Endodermal cell (in vitro differentiated cells): ENCODE measurements around the gene BMPER. TPM values are rescaled to one million over a fixed set of nuclear protein-coding genes. Genes with fewer than 3 reads are reported as not detected.

Source experiments
- DNase-seq: peaks from one replicate; pipeline ENCODE4 v3.0.0-alpha.2; 2017
- H3K27ac ChIP-seq: 2 replicates; pipeline ENCODE4 v1.5.1; 2013; ENCODE audit warnings: mild to moderate bottlenecking, low read depth, low read length, moderate library complexity
- H3K27me3 ChIP-seq: 2 replicates; pipeline ENCODE4 v1.6.1; 2013; ENCODE audit warnings: mild to moderate bottlenecking, low read length, moderate library complexity; ENCODE audit not compliant: insufficient read depth, control insufficient read depth, poor library complexity, severe bottlenecking
- H3K36me3 ChIP-seq: 2 replicates; pipeline ENCODE4 v1.7.0; 2013; ENCODE audit warnings: mild to moderate bottlenecking, low read length, moderate library complexity; ENCODE audit not compliant: control insufficient read depth, insufficient read depth
- H3K4me1 ChIP-seq: one replicate; pipeline ENCODE4 v1.7.0; 2013; ENCODE audit warnings: low read length; ENCODE audit not compliant: control insufficient read depth, insufficient read depth
- H3K4me3 ChIP-seq: 2 replicates; pipeline ENCODE4 v1.5.1; 2013; ENCODE audit warnings: mild to moderate bottlenecking, low read length, moderate library complexity
- H3K9ac ChIP-seq: 2 replicates; pipeline ENCODE4 v1.6.1; 2013; ENCODE audit warnings: mild to moderate bottlenecking, low read length, moderate library complexity; ENCODE audit not compliant: poor library complexity, severe bottlenecking; ENCODE audit errors: extremely low read depth
- H3K9me3 ChIP-seq: 2 replicates; pipeline ENCODE4 v1.6.1; 2013; ENCODE audit warnings: mild to moderate bottlenecking, low read length, moderate library complexity; ENCODE audit not compliant: control insufficient read depth
- H3K27ac Mint-ChIP-seq: 2 replicates; pipeline ENCODE4 v1.8.0; 2020; ENCODE audit warnings: mixed read lengths
- H3K27me3 Mint-ChIP-seq: 2 replicates; pipeline ENCODE4 v1.8.0; 2021; ENCODE audit warnings: mild to moderate bottlenecking, mixed read lengths; ENCODE audit not compliant: insufficient read depth
- H3K36me3 Mint-ChIP-seq: 2 replicates; pipeline ENCODE4 v1.8.0; 2020; ENCODE audit warnings: low read depth, mixed read lengths
- H3K4me1 Mint-ChIP-seq: 2 replicates; pipeline ENCODE4 v1.8.0; 2020; ENCODE audit warnings: mixed read lengths
- H3K4me3 Mint-ChIP-seq: 2 replicates; pipeline ENCODE4 v1.8.0; 2020; ENCODE audit warnings: mild to moderate bottlenecking, moderate library complexity, mixed read lengths
- H3K9me3 Mint-ChIP-seq: 2 replicates; pipeline ENCODE4 v1.8.0; 2020; ENCODE audit warnings: mild to moderate bottlenecking, mixed read lengths
- CTCF ChIP-seq: fragments of 200-600 bp; sonication (generic); conservative IDR thresholded peaks from 2 replicates; pipeline ENCODE4 v1.5.0; 2021; ENCODE audit warnings: antibody characterized with exemption, mild to moderate bottlenecking
- WGBS, 2 experiments: methylation state at CpG; one replicate each; pipeline versions ENCODE4 v1.1.5 to v1.1.7; 2013; ENCODE audit warnings: missing lambda C conversion rate in 2 of 2, mixed read lengths in 1 of 2; ENCODE audit not compliant: insufficient coverage in 1 of 2, insufficient read length in 1 of 2; 5-methylcytosine and 5-hydroxymethylcytosine counted together
- total RNA-seq, 2 donors: library from RNA; stranded (reverse); fragmentation: NEBNext Ultra II Directional in 1 of 2; extraction: Animal tissue kit (Norgen Biotek cat#: 25700) in 1 of 2; gene quantifications; 2 replicates in 1 of 2; 3 replicates in 1 of 2; pipeline ENCODE4 v1.2.1, GENCODE V29; 2021

BMPER gene
- total RNA-seq, 2 donors from 2014 or later, result 71.2 to 72.2 TPM

GRCh38 chr7:34054075-34054474, 148.7 kb downstream of the BMPER start:
- Histone ChIP-seq H3K4me3 (no peak overlapping the region), H3K27me3 (peaks cover 20% of the 10 kb centered on the region), H3K9me3 (no peaks in the 10 kb centered on the region), H3K4me1 (no peaks in the 10 kb centered on the region), H3K27ac (no peak overlapping the region), H3K36me3 (peaks cover 24% of the 10 kb centered on the region), H3K9ac (no peak overlapping the region)
- Mint-ChIP-seq H3K27me3 (peaks cover 25% of the 10 kb centered on the region), H3K9me3 (no peaks in the 10 kb centered on the region), H3K36me3 (peaks cover 82% of the 10 kb centered on the region), H3K4me3 (no peak overlapping the region), H3K4me1 (peaks cover 11% of the 10 kb centered on the region), H3K27ac (no peak overlapping the region)
- WGBS, 2 experiments, result 96 to 100% methylated on average over 2 to 3 of the region's 3 CpGs
- no peak for TF ChIP-seq CTCF
- DNase-seq, result no peak

- H3K27me3 Mint-ChIP-seq, result peaks cover 26% of the 10 kb centered on the region
- H3K9me3 Mint-ChIP-seq, result no peaks in the 10 kb centered on the region
- peaks cover 75% of the 10 kb centered on the region for H3K36me3 Mint-ChIP-seq
- peak; percentile 11 for TF ChIP-seq CTCF
- peaks cover 25% of the 10 kb centered on the region for H3K4me1 Mint-ChIP-seq
- Histone ChIP-seq H3K4me1 (peaks cover 4% of the 10 kb centered on the region), H3K9me3 (no peaks in the 10 kb centered on the region), H3K9ac (no peak overlapping the region), H3K27ac (no peak overlapping the region), H3K36me3 (peaks cover 20% of the 10 kb centered on the region), H3K4me3 (no peak overlapping the region), H3K27me3 (peaks cover 20% of the 10 kb centered on the region)
- H3K27ac Mint-ChIP-seq, result no peak overlapping the region
- DNase-seq, result no peak
- no peak overlapping the region for H3K4me3 Mint-ChIP-seq
Observed at GRCh38 chr7:34057136-34057535, 151.8 kb downstream of the BMPER start.

- H3K27me3 ChIP-seq, result peaks cover 20% of the 10 kb centered on the region
- Mint-ChIP-seq H3K4me1 (peaks cover 20% of the 10 kb centered on the region), H3K27me3 (peaks cover 26% of the 10 kb centered on the region), H3K36me3 (peaks cover 75% of the 10 kb centered on the region), H3K27ac (no peak overlapping the region), H3K4me3 (no peak overlapping the region), H3K9me3 (no peaks in the 10 kb centered on the region)
- H3K36me3 ChIP-seq, result peaks cover 20% of the 10 kb centered on the region
- no peak overlapping the region for H3K4me3 ChIP-seq
- no peak overlapping the region for H3K27ac ChIP-seq
- no peak overlapping the region for H3K9ac ChIP-seq
- no peak for DNase-seq
- 93 to 95% methylated on average over 5 of the region's 5 CpGs for WGBS, 2 experiments
- no peaks in the 10 kb centered on the region for H3K9me3 ChIP-seq
- peaks cover 4% of the 10 kb centered on the region for H3K4me1 ChIP-seq
- TF ChIP-seq CTCF, result no peak
Observed at GRCh38 chr7:34057956-34058355, 152.6 kb downstream of the BMPER start.
